Ascending aorta (tissue), 2 donors: ENCODE data around the gene FARSA. TPM values are rescaled to one million over a fixed set of nuclear protein-coding genes. Genes with fewer than 3 reads are reported as not detected.
"Not testable (repeated sequence)": the region's sequence is repeated elsewhere in the genome, so short reads cannot be mapped to it uniquely, and the experiment has no call there.

Experiments
- DNase-seq, 2 donors: peaks; one replicate each; pipeline ENCODE4 v3.0.0-alpha.2; 2019; ENCODE audit warnings: low spot score in 2 of 2
- H3K27ac ChIP-seq, 2 donors: fragments of 200-600 bp; sonication (generic); one replicate each; pipeline ENCODE4 v1.5.1; 2016 to 2017; ENCODE audit warnings: mild to moderate bottlenecking in 1 of 2
- H3K27me3 ChIP-seq: fragments of 200-600 bp; sonication (generic); one replicate; pipeline ENCODE4 v1.5.1; 2017
- H3K36me3 ChIP-seq, 2 donors: fragments of 200-600 bp; sonication (generic); one replicate each; pipeline ENCODE4 v1.5.1; 2016
- H3K4me1 ChIP-seq, 2 donors: fragments of 200-600 bp; sonication (generic); one replicate each; pipeline ENCODE4 v1.5.1; 2016 to 2017; ENCODE audit warnings: mild to moderate bottlenecking in 1 of 2
- H3K4me3 ChIP-seq, 2 donors: fragments of 200-600 bp; sonication (generic); one replicate each; pipeline ENCODE4 v1.5.1; 2016 to 2017; ENCODE audit warnings: mild to moderate bottlenecking in 1 of 2
- H3K9me3 ChIP-seq, 2 donors: fragments of 200-600 bp; sonication (generic); one replicate each; pipeline ENCODE4 v1.5.1; 2016
- intact Hi-C: fragments of 100-400 bp; cut with DNase I; formaldehyde crosslinking; loops from one replicate; pipeline ENCODE4 v1.15.1; 2023
- total RNA-seq: library from RNA; depleted of rRNA; stranded (reverse); fragments of >200 nt; gene quantifications from one replicate; pipeline ENCODE4 v1.1.0, GENCODE V29; 2016
- TF ChIP-seq, protein P1 (sequence below), 3 experiments: fragments of 200-600 bp in 2 of 3; fragments of 450-650 bp in 1 of 3; sonication (generic) in 2 of 3; IDR thresholded peaks; one replicate each; pipeline ENCODE4 v1.5.1; 2016 to 2019; ENCODE audit warnings: antibody characterized with exemption in 3 of 3, mild to moderate bottlenecking in 1 of 3, moderate library complexity in 1 of 3

The FARSA gene
- total RNA-seq, 1 donor from 2014 or later: 21.3 TPM

DNA sequence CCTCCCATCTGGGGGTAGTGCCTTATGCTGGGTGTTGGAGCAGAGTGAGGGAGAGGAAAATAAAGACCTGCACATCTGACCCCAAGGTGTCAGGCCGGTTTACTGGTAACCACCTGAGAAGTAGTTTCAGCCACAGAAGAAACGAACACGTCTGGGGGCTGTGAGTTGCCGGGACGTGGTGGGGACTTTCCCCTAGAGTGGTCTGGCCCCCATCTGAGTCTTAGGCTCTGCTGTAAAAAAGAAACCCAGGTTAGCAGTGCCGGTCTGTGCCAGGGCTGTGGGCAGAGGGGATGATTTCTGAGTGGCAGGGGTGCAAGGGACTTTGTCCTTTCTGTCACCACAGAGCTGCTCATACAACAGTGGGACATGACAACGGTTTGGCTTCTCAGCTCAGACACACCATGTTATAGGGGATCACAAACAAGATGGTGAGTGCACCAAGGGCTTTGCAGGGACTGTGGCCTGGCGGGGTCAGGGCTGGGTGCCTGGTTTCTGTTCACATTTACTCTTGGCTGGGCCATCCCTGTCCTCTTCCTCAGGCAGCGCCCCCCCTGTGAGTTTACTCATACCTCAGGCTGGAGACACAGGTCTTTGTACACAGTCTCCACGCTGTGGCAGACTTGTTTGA is 33.5 kb downstream of the FARSA start:
- intact Hi-C loops: no loop called here
- DNase-seq: no peak
- no peaks in the 10 kb centered on the region for H3K27me3 ChIP-seq
- TF ChIP-seq, protein P1, sequence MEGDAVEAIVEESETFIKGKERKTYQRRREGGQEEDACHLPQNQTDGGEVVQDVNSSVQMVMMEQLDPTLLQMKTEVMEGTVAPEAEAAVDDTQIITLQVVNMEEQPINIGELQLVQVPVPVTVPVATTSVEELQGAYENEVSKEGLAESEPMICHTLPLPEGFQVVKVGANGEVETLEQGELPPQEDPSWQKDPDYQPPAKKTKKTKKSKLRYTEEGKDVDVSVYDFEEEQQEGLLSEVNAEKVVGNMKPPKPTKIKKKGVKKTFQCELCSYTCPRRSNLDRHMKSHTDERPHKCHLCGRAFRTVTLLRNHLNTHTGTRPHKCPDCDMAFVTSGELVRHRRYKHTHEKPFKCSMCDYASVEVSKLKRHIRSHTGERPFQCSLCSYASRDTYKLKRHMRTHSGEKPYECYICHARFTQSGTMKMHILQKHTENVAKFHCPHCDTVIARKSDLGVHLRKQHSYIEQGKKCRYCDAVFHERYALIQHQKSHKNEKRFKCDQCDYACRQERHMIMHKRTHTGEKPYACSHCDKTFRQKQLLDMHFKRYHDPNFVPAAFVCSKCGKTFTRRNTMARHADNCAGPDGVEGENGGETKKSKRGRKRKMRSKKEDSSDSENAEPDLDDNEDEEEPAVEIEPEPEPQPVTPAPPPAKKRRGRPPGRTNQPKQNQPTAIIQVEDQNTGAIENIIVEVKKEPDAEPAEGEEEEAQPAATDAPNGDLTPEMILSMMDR (IDR thresholded peaks at IDR 0.05): no peak
- H3K9me3 ChIP-seq: no peaks in the 10 kb centered on the region
- H3K4me3 ChIP-seq: no peak overlapping the region
- peaks cover 27 to 31% of the 10 kb centered on the region in 2 donors for H3K36me3 ChIP-seq
- no peak overlapping the region for H3K27ac ChIP-seq
- no peaks in the 10 kb centered on the region for H3K4me1 ChIP-seq

DNA sequence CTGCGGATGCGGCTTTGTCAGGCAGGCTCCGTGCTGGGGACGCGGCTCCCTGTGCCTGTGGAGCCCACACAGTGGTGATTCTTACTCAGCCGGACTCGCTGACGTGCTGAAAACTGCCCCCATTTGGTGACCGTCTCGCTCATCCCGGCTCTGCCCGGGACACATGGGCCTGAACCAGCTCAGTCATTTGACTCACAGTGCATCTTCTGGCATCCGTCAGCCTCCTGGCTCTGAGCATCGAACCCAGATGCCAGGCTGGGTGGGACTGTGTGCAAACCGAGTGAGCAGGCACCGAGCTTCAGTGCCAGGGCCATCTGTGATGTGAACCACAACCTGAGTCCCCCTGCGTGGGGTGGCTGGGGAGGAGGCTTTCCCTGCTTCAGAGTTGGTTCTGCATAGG is 37.1 kb downstream of the FARSA start:
- no peak for DNase-seq
- peaks cover 37 to 47% of the 10 kb centered on the region in 2 donors for H3K36me3 ChIP-seq
- peaks cover 6 to 7% of the 10 kb centered on the region in 2 donors for H3K4me1 ChIP-seq
- intact Hi-C loops: no loop called here
- H3K27me3 ChIP-seq: no peaks in the 10 kb centered on the region
- TF ChIP-seq, protein P1 (IDR thresholded peaks at IDR 0.05): no peak
- no peaks in the 10 kb centered on the region for H3K9me3 ChIP-seq
- H3K27ac ChIP-seq: no peak overlapping the region
- no peak overlapping the region for H3K4me3 ChIP-seq

DNA sequence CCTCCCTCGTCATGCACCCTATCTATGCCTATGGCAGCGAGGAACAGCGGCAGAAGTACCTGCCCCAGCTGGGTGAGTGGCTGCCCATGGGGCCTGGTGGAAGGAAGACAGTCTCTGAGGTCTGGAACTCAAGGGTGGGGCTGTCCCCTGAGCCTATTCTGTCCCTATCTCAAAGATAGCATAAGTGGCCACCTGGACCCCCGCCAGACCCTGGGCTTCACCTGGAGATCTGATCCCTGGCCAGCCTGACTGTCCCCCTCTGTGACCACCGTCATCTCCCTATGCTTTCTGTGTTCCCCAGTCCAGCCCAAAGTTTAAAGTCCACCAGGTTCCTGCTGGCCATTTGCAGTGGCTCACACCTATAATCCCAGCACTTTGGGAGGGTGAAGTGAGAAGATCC is 39.9 kb downstream of the FARSA start:
- Histone ChIP-seq H3K9me3 (no peaks in the 10 kb centered on the region), H3K4me3 (no peak overlapping the region), H3K36me3 (peaks cover 30 to 39% of the 10 kb centered on the region in 2 donors), H3K4me1 (peaks cover 8 to 10% of the 10 kb centered on the region in 2 donors), H3K27ac (no peak overlapping the region), H3K27me3 (no peaks in the 10 kb centered on the region)
- TF ChIP-seq, protein P1 (IDR thresholded peaks at IDR 0.05): no peak
- no peak for DNase-seq
- intact Hi-C loops: loop anchor here (5.0 kb wide), 1 partner anchor 44 kb away; the partner anchor contains the start of gene CALR

DNA sequence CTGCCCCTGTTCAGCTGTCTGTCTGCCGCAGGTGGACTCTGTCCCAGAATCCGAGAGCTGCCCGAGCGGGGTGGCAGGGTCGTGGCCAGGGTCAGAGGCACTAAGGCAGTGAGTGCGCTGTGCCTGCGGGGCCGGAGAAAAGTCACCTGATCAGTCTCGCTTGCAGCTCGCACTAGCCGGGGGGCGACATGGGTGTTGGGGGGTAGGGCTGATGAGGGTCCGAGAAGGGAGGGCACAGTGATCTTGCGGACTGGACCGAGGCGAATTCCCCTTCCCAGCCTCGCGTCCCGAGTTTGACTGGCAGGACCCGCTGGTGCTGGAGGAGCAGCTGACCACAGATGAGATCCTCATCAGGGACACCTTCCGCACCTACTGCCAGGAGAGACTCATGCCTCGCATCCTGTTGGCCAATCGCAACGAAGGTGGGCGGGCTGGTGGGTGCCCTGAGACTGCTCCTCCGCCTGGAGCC is 41.9 kb downstream of the FARSA start:
- Histone ChIP-seq H3K4me3 (peak overlapping the region; percentile 77 to 92), H3K27me3 (no peaks in the 10 kb centered on the region), H3K4me1 (peaks cover 8 to 10% of the 10 kb centered on the region in 2 donors), H3K9me3 (no peaks in the 10 kb centered on the region), H3K36me3 (peaks cover 18 to 24% of the 10 kb centered on the region in 2 donors), H3K27ac (peak overlapping the region; percentile 59 to 78)
- DNase-seq: no peak
- intact Hi-C loops: loop anchor here (1.0 to 5.0 kb wide), 2 partner anchors 28 to 46 kb away; partner anchors contain the start of genes CALR and SYCE2
- TF ChIP-seq, protein P1 (IDR thresholded peaks at IDR 0.05): no peak

DNA sequence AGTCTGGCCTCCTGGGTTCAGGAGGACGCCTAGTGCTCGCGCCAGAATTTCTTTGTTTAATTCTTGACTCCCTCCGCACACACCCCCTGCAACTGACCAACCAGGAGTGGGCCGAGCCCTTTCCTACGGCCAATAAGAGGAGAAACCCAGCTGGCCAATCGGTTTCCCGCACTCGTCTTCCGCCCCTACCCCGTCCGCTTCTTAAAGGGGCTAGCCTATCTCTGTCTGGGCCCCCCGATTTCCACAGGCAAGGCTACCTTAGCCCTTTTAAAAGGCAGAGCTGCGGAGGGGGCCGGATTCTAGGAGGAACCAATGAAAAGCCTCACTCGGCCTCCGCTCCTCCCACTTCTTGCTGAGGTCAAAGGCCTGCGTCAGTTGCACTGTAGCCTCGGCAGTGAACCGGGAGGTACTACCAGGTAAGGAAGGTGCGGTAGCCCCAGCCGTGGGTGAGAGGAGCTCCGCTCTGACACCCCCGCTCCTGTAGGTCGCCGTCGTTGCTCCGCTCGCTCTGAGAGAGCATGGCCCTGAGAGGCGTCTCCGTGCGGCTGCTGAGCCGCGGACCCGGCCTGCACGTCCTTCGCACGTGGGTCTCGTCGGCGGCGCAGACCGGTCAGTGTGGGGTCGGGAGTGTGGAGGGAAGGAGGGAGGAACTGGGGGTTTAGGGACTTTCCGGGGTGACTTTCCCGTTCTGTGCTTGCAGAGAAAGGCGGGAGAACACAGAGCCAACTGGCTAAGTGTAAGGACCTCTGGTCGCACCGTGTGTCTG is 42.5 kb downstream of the FARSA start, which contains the start of gene GCDH:
Gene GCDH, plus strand, starts transcription at position 374 of the 766 bp plus-strand sequence. Its CDS starts 145 bp downstream, at position 519.
- intact Hi-C loops: loop anchor here (1.0 to 5.0 kb wide), 3 partner anchors 28 to 154 kb away; partner anchors contain the start of genes CALR, GET3 and SYCE2
- Histone ChIP-seq H3K36me3 (peaks cover 12 to 18% of the 10 kb centered on the region in 2 donors), H3K27ac (peak within 1 kb of the TSS; percentile 59 to 78)

DNA sequence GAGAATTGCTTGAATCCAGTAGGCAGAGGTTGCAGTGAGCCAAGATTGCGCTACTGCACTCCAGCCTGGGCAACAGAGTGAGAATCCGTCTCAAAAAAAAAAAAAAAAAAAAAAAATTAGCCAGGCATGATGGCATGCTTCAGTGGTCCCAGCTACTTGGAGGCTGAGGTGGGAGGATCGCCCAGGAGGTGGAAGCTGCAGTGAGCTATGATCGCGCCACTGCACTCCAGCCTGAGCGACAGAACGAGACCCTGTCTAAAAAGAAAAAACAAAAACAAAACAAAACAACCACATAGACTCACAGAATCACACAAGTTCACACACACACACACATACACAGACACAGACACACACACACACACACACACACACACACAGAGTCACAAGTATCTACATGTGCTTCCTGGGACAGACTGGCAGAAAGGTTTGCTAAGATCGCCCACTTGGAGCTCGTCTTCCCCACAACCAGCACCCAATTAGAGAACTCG is 43.2 kb downstream of the FARSA start:
- peak overlapping the region in 1 of 2 donors; percentile 92 for H3K4me3 ChIP-seq
- H3K27me3 ChIP-seq, DNase-seq, H3K9me3 ChIP-seq: not testable (repeated sequence)
- peaks cover 10 to 16% of the 10 kb centered on the region in 2 donors for H3K36me3 ChIP-seq
- H3K4me1 ChIP-seq: peaks cover 10 to 15% of the 10 kb centered on the region in 2 donors
- peak overlapping the region; percentile 36 to 54 for H3K27ac ChIP-seq
- intact Hi-C loops: loop anchor here (1.0 to 5.0 kb wide), 2 partner anchors 47 to 153 kb away; partner anchors contain the start of genes CALR and GET3

More for the DNA sequence above, 42.5 kb downstream of the FARSA start, which contains the start of gene GCDH:
- Histone ChIP-seq H3K4me3 (peak within 1 kb of the TSS; percentile 77 to 92), H3K27me3 (no peaks in the 10 kb centered on the region), H3K9me3 (no peaks in the 10 kb centered on the region), H3K4me1 (peaks cover 8 to 10% of the 10 kb centered on the region in 2 donors)
- DNase-seq: peak; percentile 97 to 99
- TF ChIP-seq, protein P1 (IDR thresholded peaks at IDR 0.05): no peak
